ENCODE data around the gene WDR7. TPM values are rescaled to one million over a fixed set of nuclear protein-coding genes. Genes with fewer than 3 reads are reported as not detected.

The WDR7 gene
- total and polyA plus RNA-seq, 2 of the 4 experiments (the other 2 are of a cell fraction) = 3.7 to 23.3 TPM

DNA sequence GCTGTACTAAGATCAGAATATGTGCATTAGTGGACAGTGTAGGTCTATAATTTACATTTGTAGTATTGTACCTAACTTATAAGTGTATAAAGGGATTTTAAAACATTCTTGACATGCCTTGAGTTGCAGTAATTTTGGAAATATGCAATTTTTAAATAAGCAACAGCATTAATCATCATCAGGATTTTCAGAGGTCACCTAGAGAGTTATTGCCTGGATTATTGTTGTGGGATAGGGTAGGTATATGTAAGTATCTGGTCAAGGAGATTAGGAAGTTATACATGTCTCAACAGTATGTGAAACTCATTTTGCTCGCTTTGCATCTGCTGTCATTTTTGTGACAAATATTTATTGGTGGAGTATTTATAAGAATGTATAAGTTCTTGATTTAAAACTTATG lies 184.2 kb downstream of the WDR7 start:
- no peak overlapping the region for H4K91ac ChIP-seq (ENCODE audit: insufficient read depth, low read depth, low read length)
- ChIA-PET POLR2A (ENCODE audit: unreplicated experiment) (no interaction called here), CTCF (no interaction called here)
- H3K18ac ChIP-seq (ENCODE audit: low read depth, low read length) = no peak overlapping the region
- H3K79me1 ChIP-seq (ENCODE audit: low read depth in 1 of 2, low read length in 2 of 2) = peaks cover 0 to 4% of the 10 kb centered on the region in 2 experiments; a peak in 1 of 4 replicates
- no peak overlapping the region for H2AK5ac ChIP-seq (ENCODE audit: low read depth, low read length)
- WGBS, 2 experiments (ENCODE audit: extremely low coverage in 2 of 2, insufficient read length in 1 of 2) = no CpG with 5 or more reads among the region's 1 CpG
- H3K36me3 ChIP-seq (ENCODE audit: control insufficient read depth, insufficient read depth, low read length) = 0 out of 2 replicates have a peak, but pooled peaks cover 2% of the 10 kb centered on the region
- no peak overlapping the region for H4K8ac ChIP-seq (ENCODE audit: low read depth in 2 of 2, low read length in 2 of 2)
- H2BK120ac ChIP-seq (ENCODE audit: low read depth, low read length) = no peak overlapping the region
- no peak overlapping the region for H3K4me2 ChIP-seq (ENCODE audit: low read depth, low read length)
- no peaks in the 10 kb centered on the region for H3K9me1 ChIP-seq (ENCODE audit: insufficient read depth, low read length)
- no peak overlapping the region for H3K56ac ChIP-seq (ENCODE audit: extremely low read depth, insufficient read depth, low read length)
- no peak overlapping the region for H3K4me3 ChIP-seq (ENCODE audit: insufficient read depth, low read depth, low read length)
- no peak overlapping the region for H2AFZ ChIP-seq (replicated peaks; ENCODE audit: low read length, poor library complexity)
- no peak overlapping the region for H4K5ac ChIP-seq (ENCODE audit: low read depth, low read length)
- no peaks in the 10 kb centered on the region for H4K20me1 ChIP-seq (ENCODE audit: insufficient read depth, low read length)
- no peak overlapping the region for H2AK9ac ChIP-seq (replicated peaks; ENCODE audit: low read depth, low read length, poor library complexity)
- no peaks in the 10 kb centered on the region for H3K9me3 ChIP-seq (ENCODE audit: control insufficient read depth, insufficient read depth, low read length)
- H3K4ac ChIP-seq (ENCODE audit: low read depth, low read length) = no peak overlapping the region
- no peak overlapping the region for H3K14ac ChIP-seq (replicated peaks; ENCODE audit: low read depth, low read length)
- H2BK15ac ChIP-seq (ENCODE audit: low read depth, low read length) = no peak overlapping the region
- intact Hi-C loops (cut with micrococcal nuclease) (no loop called here), in situ Hi-C loops (cut with MboI; ENCODE audit: low sequenced_read_pairs) (no loop called here), dilution Hi-C loops (cut with HindIII; ENCODE audit: low sequenced_read_pairs, unreplicated experiment) (no loop called here)
- H3K4me1 ChIP-seq (ENCODE audit: control insufficient read depth, insufficient read depth, low read length) = peaks cover 7% of the 10 kb centered on the region
- H2BK5ac ChIP-seq (ENCODE audit: low read depth, low read length, poor library complexity, severe bottlenecking) = no peak overlapping the region
- H3K27ac ChIP-seq (ENCODE audit: insufficient read depth, low read length) = no peak overlapping the region
- TF ChIP-seq MAZ (IDR thresholded peaks at IDR 0.05; ENCODE audit: borderline replicate concordance, low read depth, low read length) (no peak), CHD1 (IDR thresholded peaks at IDR 0.05; ENCODE audit: low read depth, low read length) (no peak), RFX5 (IDR thresholded peaks at IDR 0.05; ENCODE audit: low read depth, low read length) (no peak), RAD21 (IDR thresholded peaks at IDR 0.05; ENCODE audit: low read length) (no peak), NFE2L2 (IDR thresholded peaks at IDR 0.05; ENCODE audit: low read depth, low read length) (no peak), MXI1 (IDR thresholded peaks at IDR 0.05; ENCODE audit: borderline replicate concordance, low read depth, low read length) (no peak), RCOR1 (IDR thresholded peaks at IDR 0.05; ENCODE audit: insufficient replicate concordance, low read length) (no peak), CEBPB (IDR thresholded peaks at IDR 0.05; ENCODE audit: low read depth, low read length) (no peak), FOS (IDR thresholded peaks at IDR 0.05; ENCODE audit: low read depth, low read length) (no peak), BHLHE40 (IDR thresholded peaks at IDR 0.05; ENCODE audit: low read depth, low read length) (no peak), SMC3 (IDR thresholded peaks at IDR 0.05; ENCODE audit: low read depth, low read length) (no peak), POLR2A (IDR thresholded peaks at IDR 0.05; ENCODE audit: low read depth, low read length) (no peak), MAFK (IDR thresholded peaks at IDR 0.05; ENCODE audit: low read depth, low read length) (no peak)
- TF ChIP-seq, protein P1, sequence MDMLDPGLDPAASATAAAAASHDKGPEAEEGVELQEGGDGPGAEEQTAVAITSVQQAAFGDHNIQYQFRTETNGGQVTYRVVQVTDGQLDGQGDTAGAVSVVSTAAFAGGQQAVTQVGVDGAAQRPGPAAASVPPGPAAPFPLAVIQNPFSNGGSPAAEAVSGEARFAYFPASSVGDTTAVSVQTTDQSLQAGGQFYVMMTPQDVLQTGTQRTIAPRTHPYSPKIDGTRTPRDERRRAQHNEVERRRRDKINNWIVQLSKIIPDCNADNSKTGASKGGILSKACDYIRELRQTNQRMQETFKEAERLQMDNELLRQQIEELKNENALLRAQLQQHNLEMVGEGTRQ (IDR thresholded peaks at IDR 0.05; ENCODE audit: low read depth, low read length) = no peak
- TF ChIP-seq, protein P2, sequence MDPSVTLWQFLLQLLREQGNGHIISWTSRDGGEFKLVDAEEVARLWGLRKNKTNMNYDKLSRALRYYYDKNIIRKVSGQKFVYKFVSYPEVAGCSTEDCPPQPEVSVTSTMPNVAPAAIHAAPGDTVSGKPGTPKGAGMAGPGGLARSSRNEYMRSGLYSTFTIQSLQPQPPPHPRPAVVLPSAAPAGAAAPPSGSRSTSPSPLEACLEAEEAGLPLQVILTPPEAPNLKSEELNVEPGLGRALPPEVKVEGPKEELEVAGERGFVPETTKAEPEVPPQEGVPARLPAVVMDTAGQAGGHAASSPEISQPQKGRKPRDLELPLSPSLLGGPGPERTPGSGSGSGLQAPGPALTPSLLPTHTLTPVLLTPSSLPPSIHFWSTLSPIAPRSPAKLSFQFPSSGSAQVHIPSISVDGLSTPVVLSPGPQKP (IDR thresholded peaks at IDR 0.05; ENCODE audit: borderline replicate concordance, low read depth, low read length) = no peak
- TF ChIP-seq, protein P3, sequence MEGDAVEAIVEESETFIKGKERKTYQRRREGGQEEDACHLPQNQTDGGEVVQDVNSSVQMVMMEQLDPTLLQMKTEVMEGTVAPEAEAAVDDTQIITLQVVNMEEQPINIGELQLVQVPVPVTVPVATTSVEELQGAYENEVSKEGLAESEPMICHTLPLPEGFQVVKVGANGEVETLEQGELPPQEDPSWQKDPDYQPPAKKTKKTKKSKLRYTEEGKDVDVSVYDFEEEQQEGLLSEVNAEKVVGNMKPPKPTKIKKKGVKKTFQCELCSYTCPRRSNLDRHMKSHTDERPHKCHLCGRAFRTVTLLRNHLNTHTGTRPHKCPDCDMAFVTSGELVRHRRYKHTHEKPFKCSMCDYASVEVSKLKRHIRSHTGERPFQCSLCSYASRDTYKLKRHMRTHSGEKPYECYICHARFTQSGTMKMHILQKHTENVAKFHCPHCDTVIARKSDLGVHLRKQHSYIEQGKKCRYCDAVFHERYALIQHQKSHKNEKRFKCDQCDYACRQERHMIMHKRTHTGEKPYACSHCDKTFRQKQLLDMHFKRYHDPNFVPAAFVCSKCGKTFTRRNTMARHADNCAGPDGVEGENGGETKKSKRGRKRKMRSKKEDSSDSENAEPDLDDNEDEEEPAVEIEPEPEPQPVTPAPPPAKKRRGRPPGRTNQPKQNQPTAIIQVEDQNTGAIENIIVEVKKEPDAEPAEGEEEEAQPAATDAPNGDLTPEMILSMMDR (conservative IDR thresholded peaks at IDR 0.05; ENCODE audit: low read depth, low read length) = no peak
- H3K9ac ChIP-seq (ENCODE audit: low read depth, low read length) = no peak overlapping the region
- no peak for DNase-seq
- peak; percentile 59 for ATAC-seq (ENCODE audit: low read depth)
- BruUV-seq (replicated peaks) = no TSS peak
- H3K23ac ChIP-seq (ENCODE audit: low read depth, low read length) = no peak overlapping the region
- H3K27me3 ChIP-seq (ENCODE audit: control insufficient read depth, insufficient read depth, low read length) = no peaks in the 10 kb centered on the region
- no peak overlapping the region for H2BK20ac ChIP-seq (ENCODE audit: low read depth, low read length)
